ENCODE data around the gene RTN4. TPM values are rescaled to one million over a fixed set of nuclear protein-coding genes. Genes with fewer than 3 reads are reported as not detected.

Gene RTN4
- total RNA-seq, 1 experiment from 2014 or later: 236 TPM

- intact Hi-C loops (cut with micrococcal nuclease; ENCODE audit: unreplicated experiment): loop anchor here (1.0 kb wide), 1 partner anchor 9 kb away; no protein-coding TSS in a partner anchor
- no peak for DNase-seq
- Mint-ChIP-seq H3K4me1 (ENCODE audit: low read depth, unreplicated experiment) (no peaks in the 10 kb centered on the region), H3K36me3 (ENCODE audit: insufficient read depth, unreplicated experiment) (no peaks in the 10 kb centered on the region), H3K27me3 (ENCODE audit: insufficient read depth, unreplicated experiment) (no peaks in the 10 kb centered on the region), H3K4me3 (ENCODE audit: unreplicated experiment) (no peak overlapping the region), H3K27ac (ENCODE audit: unreplicated experiment) (no peak overlapping the region), H3K9me3 (ENCODE audit: unreplicated experiment) (no peaks in the 10 kb centered on the region)
- ChIA-PET POLR2A (interaction anchor here (1.1 kb wide), 1 partner anchor 47 kb away, joined by 7 read pairs; the partner anchor contains the start of gene RTN4), CTCF (interaction anchor here (0.6 to 1.0 kb wide), 4 partner anchors 15 to 433 kb away, joined by 3 read pairs; no protein-coding TSS in a partner anchor)
- H3K9me3 ChIP-seq: no peaks in the 10 kb centered on the region
- no peaks in the 10 kb centered on the region for H3K36me3 ChIP-seq (ENCODE audit: control insufficient read depth, insufficient read depth, low read length)
- H3K4me1 ChIP-seq: peaks cover 32% of the 10 kb centered on the region
- H3K4me3 ChIP-seq (ENCODE audit: low read depth, low read length): no peak overlapping the region
- TF ChIP-seq CTCF (IDR thresholded peaks at IDR 0.05; ENCODE audit: insufficient read depth in 1 of 2, low read depth in 1 of 2, low read length in 1 of 2, severe bottlenecking in 1 of 2, unreplicated experiment in 1 of 2): no peak
- no TSS peak for BruUV-seq (replicated peaks)
- H3K27me3 ChIP-seq (replicated peaks; ENCODE audit: control insufficient read depth, insufficient read depth, low read length): no peaks in the 10 kb centered on the region
These were observed 47.5 kb upstream of the RTN4 start for GRCh38 chr2:55097461-55098410.

GRCh38 chr2:55097082-55097460 is 46.8 kb upstream of the RTN4 start:
- peaks cover 32% of the 10 kb centered on the region for H3K4me1 ChIP-seq
- no peak for TF ChIP-seq CTCF (IDR thresholded peaks at IDR 0.05; ENCODE audit: insufficient read depth in 1 of 2, low read depth in 1 of 2, low read length in 1 of 2, severe bottlenecking in 1 of 2, unreplicated experiment in 1 of 2)
- CTCF ChIA-PET: interaction anchor here (0.7 to 1.0 kb wide), 3 partner anchors 15 to 432 kb away, joined by 3 read pairs; no protein-coding TSS in a partner anchor

GRCh38 chr2:55096586-55096985 is 46.3 kb upstream of the RTN4 start:
- intact Hi-C loops (cut with micrococcal nuclease; ENCODE audit: unreplicated experiment): no loop called here
- Histone ChIP-seq H3K27me3 (replicated peaks; ENCODE audit: control insufficient read depth, insufficient read depth, low read length) (no peaks in the 10 kb centered on the region), H3K9me3 (no peaks in the 10 kb centered on the region), H3K4me3 (ENCODE audit: low read depth, low read length) (no peak overlapping the region), H3K36me3 (ENCODE audit: control insufficient read depth, insufficient read depth, low read length) (no peaks in the 10 kb centered on the region), H3K4me1 (peaks cover 32% of the 10 kb centered on the region)
- H3K27ac Mint-ChIP-seq (ENCODE audit: unreplicated experiment): no peak overlapping the region
- H3K27me3 Mint-ChIP-seq (ENCODE audit: insufficient read depth, unreplicated experiment): no peaks in the 10 kb centered on the region
- BruUV-seq (replicated peaks): no TSS peak
- TF ChIP-seq CTCF (IDR thresholded peaks at IDR 0.05; ENCODE audit: insufficient read depth in 1 of 2, low read depth in 1 of 2, low read length in 1 of 2, severe bottlenecking in 1 of 2, unreplicated experiment in 1 of 2): no peak
- no peak overlapping the region for H3K4me3 Mint-ChIP-seq (ENCODE audit: unreplicated experiment)
- POLR2A ChIA-PET: no interaction called here
- peaks cover under 1% of the 10 kb centered on the region for H3K4me1 Mint-ChIP-seq (ENCODE audit: low read depth, unreplicated experiment)
- no peak for DNase-seq
- no peaks in the 10 kb centered on the region for H3K36me3 Mint-ChIP-seq (ENCODE audit: insufficient read depth, unreplicated experiment)
- H3K9me3 Mint-ChIP-seq (ENCODE audit: unreplicated experiment): peaks cover 2% of the 10 kb centered on the region
- CTCF ChIA-PET: interaction anchor here (1.1 kb wide), 1 partner anchor 48 kb away, joined by 3 read pairs; no protein-coding TSS in a partner anchor

More at GRCh38 chr2:55097082-55097460, 46.8 kb upstream of the RTN4 start:
- POLR2A ChIA-PET: interaction anchor here (1.1 kb wide), 1 partner anchor 47 kb away, joined by 7 read pairs; the partner anchor contains the start of gene RTN4
- no peak for DNase-seq
- no peaks in the 10 kb centered on the region for H3K27me3 Mint-ChIP-seq (ENCODE audit: insufficient read depth, unreplicated experiment)
- Histone ChIP-seq H3K9me3 (no peaks in the 10 kb centered on the region), H3K36me3 (ENCODE audit: control insufficient read depth, insufficient read depth, low read length) (no peaks in the 10 kb centered on the region), H3K4me3 (ENCODE audit: low read depth, low read length) (no peak overlapping the region), H3K27me3 (replicated peaks; ENCODE audit: control insufficient read depth, insufficient read depth, low read length) (no peaks in the 10 kb centered on the region)
- no TSS peak for BruUV-seq (replicated peaks)
- no peaks in the 10 kb centered on the region for H3K4me1 Mint-ChIP-seq (ENCODE audit: low read depth, unreplicated experiment)
- H3K9me3 Mint-ChIP-seq (ENCODE audit: unreplicated experiment): no peaks in the 10 kb centered on the region
- intact Hi-C loops (cut with micrococcal nuclease; ENCODE audit: unreplicated experiment): loop anchor here (1.0 kb wide), 1 partner anchor 9 kb away; no protein-coding TSS in a partner anchor
- no peak overlapping the region for H3K27ac Mint-ChIP-seq (ENCODE audit: unreplicated experiment)
- H3K36me3 Mint-ChIP-seq (ENCODE audit: insufficient read depth, unreplicated experiment): no peaks in the 10 kb centered on the region
- H3K4me3 Mint-ChIP-seq (ENCODE audit: unreplicated experiment): no peak overlapping the region
